H1 (cell line): ENCODE measurements around the gene GAS7. TPM values are rescaled to one million over a fixed set of nuclear protein-coding genes. Genes with fewer than 3 reads are reported as not detected.

Experiments
- CTCF ChIA-PET: fragments of 300-600 bp; sonication (Branson Sonifier 250); formaldehyde crosslinking; loops from one replicate; lab custom pipeline; 2021; ENCODE audit not compliant: partially characterized antibody; lab: Charles Lee
- POLR2A ChIA-PET: fragments of 300-600 bp; sonication (Branson Sonifier 250); formaldehyde crosslinking; loops from one replicate; lab custom pipeline; 2021; ENCODE audit warnings: inconsistent platforms; ENCODE audit not compliant: partially characterized antibody; lab: Charles Lee
- DNase-seq, 2 experiments: peaks; one replicate each; pipeline versions ENCODE4 v3.0.0 to v3.0.0-alpha.2; 2010 to 2022; ENCODE audit warnings: low spot score in 2 of 2, low read depth in 1 of 2, mixed read lengths in 1 of 2
- FAIRE-seq: peaks from 2 replicates; lab custom pipeline; 2011; peaks lifted over from hg19 to GRCh38; lab: Jason Lieb, UNC
- H2AFZ ChIP-seq: 2 replicates; pipeline ENCODE4 v1.8.1; 2012; ENCODE audit warnings: low read length, inconsistent platforms
- H2AK5ac ChIP-seq: 2 replicates; pipeline ENCODE4 v1.6.1; 2013; ENCODE audit warnings: low read depth, low read length
- H2BK120ac ChIP-seq: replicated peaks from 2 replicates; pipeline ENCODE3; 2013; ENCODE audit warnings: low read depth, low read length, inconsistent platforms
- H2BK12ac ChIP-seq: 2 replicates; pipeline ENCODE4 v1.6.1; 2013; ENCODE audit warnings: low read depth, low read length
- H2BK15ac ChIP-seq: 2 replicates; pipeline ENCODE4 v1.6.1; 2013; ENCODE audit warnings: low read length
- H2BK20ac ChIP-seq: 2 replicates; pipeline ENCODE4 v1.6.1; 2013; ENCODE audit warnings: low read length
- H2BK5ac ChIP-seq: 2 replicates; pipeline ENCODE4 v1.6.1; 2013; ENCODE audit warnings: low read depth, low read length
- H3K14ac ChIP-seq: 2 replicates; pipeline ENCODE4 v1.6.1; 2013; ENCODE audit warnings: inconsistent platforms; ENCODE audit not compliant: insufficient read length
- H3K18ac ChIP-seq: 2 replicates; pipeline ENCODE4 v1.6.1; 2013; ENCODE audit warnings: low read length; ENCODE audit errors: extremely low read depth
- H3K23ac ChIP-seq: 2 replicates; pipeline ENCODE4 v1.6.1; 2013; ENCODE audit warnings: inconsistent platforms; ENCODE audit not compliant: insufficient read length
- H3K23me2 ChIP-seq: 2 replicates; pipeline ENCODE4 v1.6.1; 2013; ENCODE audit warnings: low read depth, low read length
- H3K27ac ChIP-seq: 2 replicates; pipeline ENCODE4 v1.6.1; 2011; ENCODE audit warnings: low read depth, low read length, inconsistent platforms
- H3K27me3 ChIP-seq, 4 experiments: replicated peaks in 1 of 4; 1 replicate in 1 of 4; 2 replicates in 3 of 4; pipeline versions ENCODE4 v1.6.1 to v1.8.1; 2011 to 2013; ENCODE audit warnings: low read length in 3 of 4, mild to moderate bottlenecking in 3 of 4, inconsistent platforms in 2 of 4, mixed read lengths in 2 of 4, moderate library complexity in 1 of 4; ENCODE audit not compliant: control insufficient read depth in 3 of 4, insufficient read depth in 3 of 4; ENCODE audit errors: extremely low read depth in 1 of 4
- H3K36me3 ChIP-seq, 4 experiments: 2 replicates each; pipeline versions ENCODE4 v1.6.1 to v1.8.1; 2011 to 2013; ENCODE audit warnings: mild to moderate bottlenecking in 4 of 4, low read length in 3 of 4, moderate library complexity in 2 of 4, control low read depth in 1 of 4, inconsistent platforms in 1 of 4; ENCODE audit not compliant: insufficient read depth in 4 of 4, control insufficient read depth in 2 of 4
- H3K4ac ChIP-seq: replicated peaks from 2 replicates; pipeline ENCODE3; 2013; ENCODE audit warnings: low read length, low read depth, mixed read lengths, inconsistent platforms; ENCODE audit not compliant: insufficient read length
- H3K4me1 ChIP-seq, 4 experiments: replicated peaks in 1 of 4; 1 replicate in 1 of 4; 2 replicates in 3 of 4; pipeline versions ENCODE4 v1.6.1 to v1.8.1; 2011 to 2013; ENCODE audit warnings: low read length in 3 of 4, inconsistent platforms in 2 of 4, mixed read lengths in 1 of 4; ENCODE audit not compliant: insufficient read depth in 4 of 4, control insufficient read depth in 3 of 4
- H3K4me2 ChIP-seq, 2 experiments: 2 replicates each; pipeline versions ENCODE4 v1.6.1 to v1.8.1; 2011 to 2013; ENCODE audit warnings: low read depth in 2 of 2, low read length in 2 of 2, control low read depth in 1 of 2, inconsistent platforms in 1 of 2, mild to moderate bottlenecking in 1 of 2; ENCODE audit not compliant: insufficient read depth in 1 of 2
- H3K4me3 ChIP-seq, 4 experiments: fragments of 200-600, 300-600 bp in 1 of 4; sonication (generic), shearing (Covaris generic), sonication (Bioruptor Twin) in 1 of 4; 2 replicates each; pipeline versions ENCODE4 v1.5.1 to v1.8.1; 2011 to 2016; ENCODE audit warnings: low read length in 4 of 4, low read depth in 3 of 4, control low read depth in 2 of 4, inconsistent platforms in 2 of 4, mild to moderate bottlenecking in 2 of 4, mixed read lengths in 1 of 4, moderate library complexity in 1 of 4; ENCODE audit not compliant: insufficient read depth in 2 of 4; ENCODE audit errors: extremely low read depth in 1 of 4
- H3K56ac ChIP-seq: replicated peaks from 2 replicates; pipeline ENCODE3; 2013; ENCODE audit warnings: low read depth, mild to moderate bottlenecking, mixed read lengths, low read length, inconsistent platforms; ENCODE audit not compliant: insufficient read length
- H3K79me1 ChIP-seq: 2 replicates; pipeline ENCODE4 v1.6.1; 2013; ENCODE audit warnings: low read depth, low read length, control low read depth
- H3K79me2 ChIP-seq, 2 experiments: 2 replicates each; pipeline versions ENCODE4 v1.6.1 to v1.8.1; 2012 to 2013; ENCODE audit warnings: low read length in 2 of 2, mild to moderate bottlenecking in 2 of 2, inconsistent platforms in 1 of 2; ENCODE audit not compliant: insufficient read depth in 2 of 2, control insufficient read depth in 1 of 2
- H3K9ac ChIP-seq, 4 experiments: replicated peaks in 1 of 4; 1 replicate in 1 of 4; 2 replicates in 3 of 4; pipeline versions ENCODE4 v1.6.1 to v1.8.1; 2011 to 2013; ENCODE audit warnings: low read depth in 3 of 4, low read length in 3 of 4, control low read depth in 2 of 4, mild to moderate bottlenecking in 2 of 4, moderate library complexity in 2 of 4, inconsistent platforms in 1 of 4; ENCODE audit errors: extremely low read depth in 1 of 4
- H3K9me3 ChIP-seq, 2 experiments: 2 replicates each; pipeline versions ENCODE4 v1.6.1 to v1.8.1; 2012 to 2013; ENCODE audit warnings: mild to moderate bottlenecking in 2 of 2, moderate library complexity in 2 of 2, control low read depth in 1 of 2, inconsistent platforms in 1 of 2, low read depth in 1 of 2, low read length in 1 of 2, mixed read lengths in 1 of 2; ENCODE audit not compliant: insufficient read depth in 2 of 2
- H4K20me1 ChIP-seq, 2 experiments: replicated peaks in 1 of 2; 2 replicates each; pipeline versions ENCODE3 to v1.8.1; 2011 to 2013; ENCODE audit warnings: inconsistent platforms in 2 of 2, low read length in 2 of 2, mild to moderate bottlenecking in 1 of 2; ENCODE audit not compliant: insufficient read depth in 2 of 2, control insufficient read depth in 1 of 2
- H4K5ac ChIP-seq: 2 replicates; pipeline ENCODE4 v1.6.1; 2013; ENCODE audit warnings: low read length, low read depth, mixed read lengths, inconsistent platforms; ENCODE audit not compliant: insufficient read length
- H4K8ac ChIP-seq: 2 replicates; pipeline ENCODE4 v1.8.0; 2013; ENCODE audit warnings: mild to moderate bottlenecking, moderate library complexity, low read length, inconsistent platforms; ENCODE audit not compliant: insufficient read depth; ENCODE audit errors: extremely low read depth
- H4K91ac ChIP-seq: replicated peaks from 2 replicates; pipeline ENCODE3; 2013; ENCODE audit warnings: low read length, mixed read lengths, inconsistent platforms; ENCODE audit not compliant: insufficient read length
- ASH2L ChIP-seq: fragments of 200-600, 300-600 bp; sonication (generic); IDR thresholded peaks from one replicate; pipeline ENCODE4 v1.7.1; 2017; ENCODE audit warnings: low read length
- BACH1 ChIP-seq: IDR thresholded peaks from 2 replicates; pipeline ENCODE4 v1.6.1; 2012; ENCODE audit warnings: low read length, improper control_type of control experiment
- CREB1 ChIP-seq: IDR thresholded peaks from 2 replicates; pipeline ENCODE4 v1.6.1; 2012; ENCODE audit warnings: inconsistent platforms
- FOSL1 ChIP-seq: IDR thresholded peaks from 2 replicates; pipeline ENCODE4 v1.6.1; 2011; ENCODE audit warnings: mild to moderate bottlenecking, low read depth, low read length, moderate library complexity; ENCODE audit not compliant: insufficient read depth
- HDAC6 ChIP-seq: IDR thresholded peaks from one replicate; pipeline ENCODE4 v1.7.1; 2012; ENCODE audit warnings: low read depth, mild to moderate bottlenecking, inconsistent platforms, low read length, moderate library complexity
- JUND ChIP-seq: IDR thresholded peaks from 2 replicates; pipeline ENCODE4 v1.6.1; 2011; ENCODE audit warnings: mild to moderate bottlenecking, improper control_type of control experiment, low read length
- KDM1A ChIP-seq: fragments of 200-600, 300-600 bp; sonication (generic); IDR thresholded peaks from 2 replicates; pipeline ENCODE4 v1.7.1; 2016; ENCODE audit warnings: mild to moderate bottlenecking, low read length, borderline replicate concordance
- NRF1 ChIP-seq: IDR thresholded peaks from 2 replicates; pipeline ENCODE4 v1.6.1; 2011; ENCODE audit warnings: mild to moderate bottlenecking, low read depth, low read length, improper control_type of control experiment
- POLR2AphosphoS5 ChIP-seq: IDR thresholded peaks from 2 replicates; pipeline ENCODE4 v1.6.1; 2011; ENCODE audit warnings: low read depth, low read length
- RXRA ChIP-seq: IDR thresholded peaks from 2 replicates; pipeline ENCODE4 v1.6.1; 2011; ENCODE audit warnings: low read depth, mild to moderate bottlenecking, low read length, moderate library complexity; ENCODE audit not compliant: insufficient read depth
- SUZ12 ChIP-seq: fragments of 200-600 bp; sonication (generic); IDR thresholded peaks from 2 replicates; pipeline ENCODE4 v1.6.1; 2012; ENCODE audit warnings: mild to moderate bottlenecking, inconsistent platforms, low read length, moderate library complexity, mixed read lengths
- TEAD4 ChIP-seq: IDR thresholded peaks from 2 replicates; pipeline ENCODE4 v1.6.1; 2012; ENCODE audit warnings: low read depth, low read length, inconsistent platforms, mixed read lengths
- WGBS, 2 experiments: shearing (Covaris generic) in 1 of 2; methylation state at CpG; one replicate each; pipeline versions ENCODE4 v1.1.6 to v1.1.7; 2013 to 2015; ENCODE audit warnings: low lambda C conversion rate in 2 of 2, mixed read lengths in 2 of 2, inconsistent platforms in 1 of 2, low coverage in 1 of 2, missing lambda C conversion rate in 1 of 2; ENCODE audit not compliant: insufficient replicate concordance in 2 of 2, insufficient coverage in 1 of 2, insufficient read length in 1 of 2; ENCODE audit errors: extremely low coverage in 1 of 2, missing lambda C conversion rate in 1 of 2; 5-methylcytosine and 5-hydroxymethylcytosine counted together
- polyA plus RNA-seq, 7 experiments: library from polyadenylated mRNA; depleted of rRNA in 3 of 7; stranded (reverse) in 5 of 7; unstranded in 2 of 7; fragments of >200 nt in 5 of 7; fragments of 200-250 nt in 2 of 7; gene quantifications; 1 replicate in 5 of 7; 2 replicates in 1 of 7; 4 replicates in 1 of 7; pipeline versions ENCODE4 v1.2.1 to v1.2.3, GENCODE V29; 2011 to 2013; ENCODE audit warnings: missing spikeins in 2 of 7, mixed read lengths in 2 of 7
- total RNA-seq: library from RNA; stranded (reverse); fragmentation: NEBNext Ultra II Directional; extraction: Animal tissue kit (Norgen Biotek cat#: 25700); gene quantifications from 2 replicates; pipeline ENCODE4 v1.2.1, GENCODE V29; 2021
- TF ChIP-seq, protein P1 (sequence below): IDR thresholded peaks from 2 replicates; pipeline ENCODE4 v1.6.1; 2012; ENCODE audit warnings: inconsistent platforms

Gene GAS7
- total and polyA plus RNA-seq, 2 of the 8 experiments (the other 6 are each of a cell fraction or from before 2014, with no cell fraction given) = 5.0 to 14.5 TPM

DNA sequence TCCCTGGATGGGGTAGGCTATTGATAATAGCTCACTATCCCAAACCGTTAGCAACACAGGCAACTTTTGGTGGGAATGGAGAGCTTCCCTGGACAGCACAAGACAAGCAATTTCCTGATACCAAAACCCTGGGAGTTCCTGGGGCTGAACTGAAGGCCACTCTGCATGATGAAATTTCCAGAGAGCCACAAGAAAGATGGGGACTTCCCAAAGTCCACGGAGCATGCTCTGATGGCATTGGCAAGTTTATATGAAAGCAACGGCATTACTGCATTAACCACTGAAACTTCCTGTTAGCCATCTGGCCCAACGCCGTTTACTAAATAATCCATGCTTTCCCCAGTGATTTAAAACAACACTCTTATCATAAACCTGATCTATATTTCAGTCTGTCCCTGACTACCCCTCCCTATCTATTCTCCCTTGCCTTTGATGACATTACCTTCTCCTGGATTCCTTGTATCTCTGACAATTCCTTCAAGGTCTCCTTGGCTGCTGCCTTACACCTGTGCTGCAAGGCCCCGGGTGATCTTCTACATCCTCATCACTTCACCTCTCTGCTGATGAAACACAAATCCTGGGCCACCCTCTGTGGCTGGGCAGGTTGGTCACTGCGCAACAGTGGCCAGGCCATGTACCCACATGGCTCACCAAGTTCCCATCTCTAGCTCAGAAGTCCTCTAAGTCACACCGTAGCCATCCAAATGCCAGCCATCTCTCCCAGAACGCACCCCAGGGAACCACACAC, 184.9 kb downstream of the GAS7 start:
- POLR2A ChIA-PET = no interaction called here
- Histone ChIP-seq H2BK15ac (no peak overlapping the region), H4K20me1 (no peaks in the 10 kb centered on the region), H2AFZ (no peak overlapping the region), H2AK5ac (no peak overlapping the region), H2BK12ac (no peak overlapping the region), H4K5ac (no peak overlapping the region), H3K4me2 (no peak overlapping the region), H4K8ac (no peak overlapping the region), H2BK120ac (no peak overlapping the region), H3K14ac (no peak overlapping the region), H3K4me3 (no peak overlapping the region), H3K9me3 (no peaks in the 10 kb centered on the region), H3K36me3 (no peaks in the 10 kb centered on the region), H3K4me1 (peaks cover 0 to 5% (median 3%) of the 10 kb centered on the region in 4 experiments; a peak in 4 of 7 replicates), H3K27me3 (no peaks in the 10 kb centered on the region), H2BK5ac (no peak overlapping the region), H3K79me1 (no peaks in the 10 kb centered on the region), H2BK20ac (no peak overlapping the region), H3K56ac (no peak overlapping the region), H3K27ac (no peak overlapping the region), H3K23ac (no peak overlapping the region), H3K4ac (no peak overlapping the region), H3K9ac (no peak overlapping the region), H3K79me2 (no peaks in the 10 kb centered on the region), H3K18ac (no peak overlapping the region), H4K91ac (no peak overlapping the region), H3K23me2 (no peaks in the 10 kb centered on the region)
- FAIRE-seq (no peak), DNase-seq (no peak)
- TF ChIP-seq BACH1 (no peak), JUND (no peak), FOSL1 (no peak), ASH2L (no peak), TEAD4 (no peak), POLR2AphosphoS5 (no peak), HDAC6 (no peak), RXRA (no peak), NRF1 (no peak), SUZ12 (no peak), CREB1 (no peak), KDM1A (no peak)
- TF ChIP-seq, protein P1, sequence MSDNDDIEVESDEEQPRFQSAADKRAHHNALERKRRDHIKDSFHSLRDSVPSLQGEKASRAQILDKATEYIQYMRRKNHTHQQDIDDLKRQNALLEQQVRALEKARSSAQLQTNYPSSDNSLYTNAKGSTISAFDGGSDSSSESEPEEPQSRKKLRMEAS = no peak
- CTCF ChIA-PET = interaction anchor here (0.6 kb wide), 1 partner anchor 26 kb away, joined by 3 read pairs; no protein-coding TSS in a partner anchor
- 92% methylated on average over 9 of the region's 9 CpGs; no CpG with 5 or more reads in 1 of the 2 experiments for WGBS, 2 experiments
